Cardiac muscle cell (in vitro differentiated cells and primary cell): ENCODE measurements around the gene IFITM10. TPM values are rescaled to one million over a fixed set of nuclear protein-coding genes. Genes with fewer than 3 reads are reported as not detected.

Source experiments
- DNase-seq, 2 donors: peaks; one replicate each; pipeline versions ENCODE4 v3.0.0 to v3.0.0-alpha.2; 2010 to 2017; ENCODE audit warnings: low read depth in 1 of 2, low spot score in 1 of 2
- H3K27ac ChIP-seq: fragments of 200-600 bp; sonication (generic); 2 replicates; pipeline ENCODE4 v1.5.1; 2016
- H3K27me3 ChIP-seq: fragments of 200-600 bp; sonication (generic); 2 replicates; pipeline ENCODE4 v1.6.0; 2016; ENCODE audit warnings: control low read depth
- H3K36me3 ChIP-seq: fragments of 200-600 bp; sonication (generic); 2 replicates; pipeline ENCODE4 v1.5.1; 2016; ENCODE audit warnings: control low read depth
- H3K4me1 ChIP-seq: fragments of 200-600 bp; sonication (generic); 2 replicates; pipeline ENCODE4 v1.8.1; 2017; ENCODE audit warnings: low read depth, mild to moderate bottlenecking, mixed run types
- H3K4me3 ChIP-seq: fragments of 200-600 bp; sonication (generic); 2 replicates; pipeline ENCODE4 v1.5.1; 2016; ENCODE audit warnings: mild to moderate bottlenecking
- H3K9me3 ChIP-seq: fragments of 200-600 bp; sonication (generic); 2 replicates; pipeline ENCODE4 v1.5.1; 2017; ENCODE audit warnings: low read depth, mild to moderate bottlenecking, control low read depth
- CTCF ChIP-seq: IDR thresholded peaks from 2 replicates; pipeline ENCODE4 v1.5.1; 2012; ENCODE audit warnings: low read depth, mild to moderate bottlenecking, low read length
- polyA plus RNA-seq: library from polyadenylated mRNA; unstranded; fragments of >200 nt; fragmentation: Nextera tagmentation; extraction: Ambion mirVana; gene quantifications from 2 replicates; pipeline ENCODE4 v1.2.1, GENCODE V29; 2016
- total RNA-seq: library from RNA; depleted of rRNA; stranded (reverse); fragments of >200 nt; gene quantifications from 2 replicates; pipeline ENCODE4 v1.2.3, GENCODE V29; 2016

The IFITM10 gene
- total and polyA plus RNA-seq, 2 experiments from 2014 or later = 1.9 TPM; not detected in 1

GRCh38 chr11:1782831-1783724 lies 32.7 kb upstream of the IFITM10 start:
- Histone ChIP-seq H3K36me3 (no peaks in the 10 kb centered on the region), H3K27ac (no peak overlapping the region), H3K27me3 (no peaks in the 10 kb centered on the region), H3K4me3 (no peak overlapping the region), H3K4me1 (no peaks in the 10 kb centered on the region), H3K9me3 (no peaks in the 10 kb centered on the region)
- no peak for TF ChIP-seq CTCF
- no peak for DNase-seq

- H3K27ac ChIP-seq = no peak overlapping the region
- no peaks in the 10 kb centered on the region for H3K27me3 ChIP-seq
- H3K9me3 ChIP-seq = no peaks in the 10 kb centered on the region
- no peak for DNase-seq
- no peak for TF ChIP-seq CTCF
- H3K4me3 ChIP-seq = no peak overlapping the region
- H3K36me3 ChIP-seq = no peaks in the 10 kb centered on the region
- no peaks in the 10 kb centered on the region for H3K4me1 ChIP-seq
Observed at GRCh38 chr11:1782031-1782590, 31.7 kb upstream of the IFITM10 start.

- Histone ChIP-seq H3K4me1 (no peaks in the 10 kb centered on the region), H3K36me3 (no peaks in the 10 kb centered on the region), H3K9me3 (no peaks in the 10 kb centered on the region), H3K4me3 (no peak overlapping the region), H3K27me3 (no peaks in the 10 kb centered on the region), H3K27ac (no peak overlapping the region)
- no peak for TF ChIP-seq CTCF
- no peak for DNase-seq
Observed at GRCh38 chr11:1781593-1781975, 31.2 kb upstream of the IFITM10 start.

- Histone ChIP-seq H3K4me3 (no peak overlapping the region), H3K9me3 (no peaks in the 10 kb centered on the region), H3K36me3 (no peaks in the 10 kb centered on the region), H3K27ac (no peak overlapping the region), H3K27me3 (no peaks in the 10 kb centered on the region), H3K4me1 (no peaks in the 10 kb centered on the region)
- DNase-seq = no peak
- TF ChIP-seq CTCF = no peak
Observed at GRCh38 chr11:1780700-1781592, 30.6 kb upstream of the IFITM10 start.

- Histone ChIP-seq H3K27me3 (no peaks in the 10 kb centered on the region), H3K27ac (no peak overlapping the region), H3K4me1 (no peaks in the 10 kb centered on the region), H3K36me3 (no peaks in the 10 kb centered on the region), H3K4me3 (no peak overlapping the region), H3K9me3 (no peaks in the 10 kb centered on the region)
- no peak for TF ChIP-seq CTCF
- DNase-seq = no peak
Observed at GRCh38 chr11:1779806-1780699, 29.7 kb upstream of the IFITM10 start.
